NB4 (cell line): ENCODE results near the gene CGNL1.

ENCODE experiments used
- CTCF ChIP-seq: IDR thresholded peaks from one replicate; pipeline ENCODE4 v1.5.1; 2012; ENCODE audit warnings: low read depth, low read length
- POLR2A ChIP-seq: IDR thresholded peaks from 2 replicates; pipeline ENCODE4 v1.6.1; 2011; ENCODE audit warnings: mild to moderate bottlenecking; ENCODE audit not compliant: insufficient read length; ENCODE audit errors: extremely low read depth

DNA sequence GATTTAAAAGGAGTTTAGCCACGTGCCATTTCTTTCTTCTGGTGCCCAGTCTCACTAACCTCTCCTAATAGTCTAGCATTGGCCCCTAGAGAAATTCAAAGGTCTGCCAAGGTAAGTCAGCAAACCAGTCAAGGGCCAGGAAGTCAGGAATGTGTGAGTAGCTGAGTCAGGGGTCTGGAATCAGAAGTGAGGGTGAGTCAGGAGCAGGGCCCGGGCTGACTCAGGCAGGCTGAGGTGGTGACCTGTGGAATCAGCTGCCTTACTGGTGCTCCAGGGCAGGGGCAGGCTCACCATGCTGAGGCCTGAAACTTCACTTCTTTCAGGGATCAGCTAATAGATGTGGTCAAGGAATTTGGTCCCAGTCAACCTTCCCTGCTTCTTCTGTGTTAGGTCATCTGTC lies 109.6 kb downstream of the CGNL1 start:
- TF ChIP-seq POLR2A: no peak
- no peak for TF ChIP-seq CTCF
